ENCODE measurements around the gene R3HDM2.
"Not testable (repeated sequence)": the region's sequence is repeated elsewhere in the genome, so short reads cannot be mapped to it uniquely, and the experiment has no call there.

The R3HDM2 gene

DNA sequence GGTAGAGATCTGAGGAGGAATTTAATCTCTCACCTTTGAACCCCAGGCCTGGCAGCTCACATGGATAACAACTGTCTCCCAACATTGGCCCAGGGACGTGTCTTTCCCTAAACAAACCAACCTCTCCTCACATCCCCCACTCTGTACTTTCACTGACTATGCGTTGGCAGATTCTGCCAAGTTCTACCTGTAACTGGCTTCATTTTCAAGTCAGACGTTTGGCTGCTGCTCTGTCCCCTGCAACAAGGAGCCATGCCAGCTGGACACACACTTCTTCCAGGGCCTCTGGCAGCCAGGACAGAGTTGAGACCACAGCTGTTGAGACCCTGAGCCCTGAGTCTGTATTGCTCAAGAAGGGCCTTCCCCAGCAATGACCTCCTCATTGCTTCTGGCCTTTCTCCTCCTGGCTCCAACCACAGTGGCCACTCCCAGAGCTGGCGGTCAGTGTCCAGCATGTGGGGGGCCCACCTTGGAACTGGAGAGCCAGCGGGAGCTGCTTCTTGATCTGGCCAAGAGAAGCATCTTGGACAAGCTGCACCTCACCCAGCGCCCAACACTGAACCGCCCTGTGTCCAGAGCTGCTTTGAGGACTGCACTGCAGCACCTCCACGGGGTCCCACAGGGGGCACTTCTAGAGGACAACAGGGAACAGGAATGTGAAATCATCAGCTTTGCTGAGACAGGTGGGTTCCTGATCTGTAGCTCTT, 3.8 kb upstream of the R3HDM2 start, which contains the start of gene INHBC:
INHBC (plus strand) TSS at position 268 of the 707 bp plus-strand sequence; CDS start at position 371, 103 bp downstream.
- TF ChIP-seq, protein P1, sequence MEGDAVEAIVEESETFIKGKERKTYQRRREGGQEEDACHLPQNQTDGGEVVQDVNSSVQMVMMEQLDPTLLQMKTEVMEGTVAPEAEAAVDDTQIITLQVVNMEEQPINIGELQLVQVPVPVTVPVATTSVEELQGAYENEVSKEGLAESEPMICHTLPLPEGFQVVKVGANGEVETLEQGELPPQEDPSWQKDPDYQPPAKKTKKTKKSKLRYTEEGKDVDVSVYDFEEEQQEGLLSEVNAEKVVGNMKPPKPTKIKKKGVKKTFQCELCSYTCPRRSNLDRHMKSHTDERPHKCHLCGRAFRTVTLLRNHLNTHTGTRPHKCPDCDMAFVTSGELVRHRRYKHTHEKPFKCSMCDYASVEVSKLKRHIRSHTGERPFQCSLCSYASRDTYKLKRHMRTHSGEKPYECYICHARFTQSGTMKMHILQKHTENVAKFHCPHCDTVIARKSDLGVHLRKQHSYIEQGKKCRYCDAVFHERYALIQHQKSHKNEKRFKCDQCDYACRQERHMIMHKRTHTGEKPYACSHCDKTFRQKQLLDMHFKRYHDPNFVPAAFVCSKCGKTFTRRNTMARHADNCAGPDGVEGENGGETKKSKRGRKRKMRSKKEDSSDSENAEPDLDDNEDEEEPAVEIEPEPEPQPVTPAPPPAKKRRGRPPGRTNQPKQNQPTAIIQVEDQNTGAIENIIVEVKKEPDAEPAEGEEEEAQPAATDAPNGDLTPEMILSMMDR (IDR thresholded peaks at IDR 0.05; ENCODE audit: low read depth, low read length, missing control alignments), result no peak
- no peak within 1 kb of the TSS for H3K4me3 ChIP-seq (ENCODE audit: low read depth, low read length)
- no peak for DNase-seq (ENCODE audit: low read depth)

DNA sequence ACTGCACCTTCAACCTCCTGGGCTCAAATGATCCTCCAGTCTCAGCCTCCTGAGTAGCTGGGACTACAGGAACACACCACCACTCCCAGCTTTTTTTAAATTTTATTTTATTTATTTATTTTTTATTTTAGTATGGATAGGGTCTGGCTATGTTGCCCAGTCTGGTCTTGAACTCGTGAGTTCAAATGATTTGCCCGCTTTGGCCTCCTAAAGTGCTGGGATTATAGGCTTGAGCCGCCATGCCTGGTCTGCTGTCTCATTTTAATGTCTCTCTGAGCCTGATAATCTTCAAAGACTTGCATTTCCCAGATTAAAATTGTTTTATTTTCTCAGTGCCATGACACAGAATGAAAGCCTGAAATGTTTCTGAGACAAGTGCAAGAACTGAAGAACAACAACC, 2.5 kb upstream of the R3HDM2 start:
- no peak overlapping the region for H3K4me3 ChIP-seq (ENCODE audit: low read depth, low read length)
- TF ChIP-seq, protein P1 (IDR thresholded peaks at IDR 0.05; ENCODE audit: low read depth, low read length, missing control alignments), result no peak
- DNase-seq (ENCODE audit: low read depth), result no peak

DNA sequence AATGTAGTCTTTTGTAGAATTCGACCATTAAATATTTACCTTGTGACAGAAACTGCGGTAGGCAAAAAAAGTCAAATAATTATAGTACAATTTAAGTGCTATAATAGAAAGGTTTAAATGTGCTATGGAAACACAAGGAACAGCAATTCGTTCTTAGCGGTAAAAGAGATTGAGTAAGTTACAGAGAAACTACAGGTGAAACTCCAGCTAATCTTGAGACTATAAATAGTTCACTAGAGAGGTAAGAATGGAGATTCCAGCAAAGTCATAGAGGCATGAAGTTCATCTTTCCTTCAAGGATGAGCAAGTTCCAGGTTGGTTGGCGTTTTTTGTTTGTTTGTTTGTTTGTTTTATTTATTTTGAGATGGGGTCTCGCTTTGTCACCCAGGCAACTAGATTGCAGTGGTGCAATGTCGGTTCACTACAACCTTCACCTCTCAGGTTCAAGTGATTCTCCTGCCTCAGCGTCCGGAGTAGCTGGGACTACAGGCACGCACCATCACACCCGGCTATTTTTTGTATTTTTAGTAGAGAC, 878 bp upstream of the R3HDM2 start:
- no peak for DNase-seq (ENCODE audit: low read depth)
- TF ChIP-seq, protein P1 (IDR thresholded peaks at IDR 0.05; ENCODE audit: low read depth, low read length, missing control alignments), result no peak
- H3K4me3 ChIP-seq (ENCODE audit: low read depth, low read length), result peak overlapping the region; percentile 77; the same call in 1 of the 2 replicates

DNA sequence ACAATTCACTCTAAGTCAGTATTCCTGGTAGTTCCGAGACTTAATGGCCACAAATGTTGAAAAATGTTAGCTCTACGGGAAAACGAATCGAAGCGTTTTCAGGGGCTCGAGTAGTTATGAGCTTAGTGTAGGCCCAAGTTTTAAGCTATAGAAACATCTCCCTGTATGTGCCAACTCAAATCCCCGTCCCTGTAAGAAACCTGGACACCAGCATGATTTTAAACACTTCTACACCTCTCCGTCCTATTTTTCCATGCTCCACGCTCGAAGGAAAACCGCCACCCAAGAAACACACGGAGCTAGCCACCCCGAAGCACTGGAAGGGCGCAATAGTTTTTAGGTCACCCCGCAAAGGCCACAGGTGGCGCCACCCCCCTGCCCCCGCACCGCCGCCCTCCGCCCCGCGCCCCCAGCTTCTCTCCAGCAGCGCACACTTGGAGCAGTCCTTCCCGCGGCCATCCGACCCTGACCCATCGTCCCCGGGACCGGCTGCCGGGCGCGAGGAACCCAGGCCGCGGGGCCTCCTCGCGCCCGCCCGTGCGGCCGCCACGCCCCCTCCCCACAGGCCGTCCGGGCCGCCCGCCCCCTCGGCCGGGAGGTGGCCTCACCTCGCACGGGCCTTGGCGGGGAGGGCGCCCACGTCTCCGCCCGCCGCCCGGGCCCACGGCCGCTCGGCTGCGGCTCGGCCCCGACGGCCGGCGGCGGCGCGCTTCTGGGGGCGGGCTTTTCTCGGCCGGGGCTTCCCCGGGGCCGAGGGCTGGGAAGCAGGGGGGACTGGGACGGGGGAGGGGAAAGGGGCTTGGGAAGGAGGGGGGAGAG, 522 bp downstream of the R3HDM2 start:
- peak overlapping the region; percentile 77 for H3K4me3 ChIP-seq (ENCODE audit: low read depth, low read length)
- no peak for DNase-seq (ENCODE audit: low read depth)
- TF ChIP-seq, protein P1 (IDR thresholded peaks at IDR 0.05; ENCODE audit: low read depth, low read length, missing control alignments), result peak; percentile 6

DNA sequence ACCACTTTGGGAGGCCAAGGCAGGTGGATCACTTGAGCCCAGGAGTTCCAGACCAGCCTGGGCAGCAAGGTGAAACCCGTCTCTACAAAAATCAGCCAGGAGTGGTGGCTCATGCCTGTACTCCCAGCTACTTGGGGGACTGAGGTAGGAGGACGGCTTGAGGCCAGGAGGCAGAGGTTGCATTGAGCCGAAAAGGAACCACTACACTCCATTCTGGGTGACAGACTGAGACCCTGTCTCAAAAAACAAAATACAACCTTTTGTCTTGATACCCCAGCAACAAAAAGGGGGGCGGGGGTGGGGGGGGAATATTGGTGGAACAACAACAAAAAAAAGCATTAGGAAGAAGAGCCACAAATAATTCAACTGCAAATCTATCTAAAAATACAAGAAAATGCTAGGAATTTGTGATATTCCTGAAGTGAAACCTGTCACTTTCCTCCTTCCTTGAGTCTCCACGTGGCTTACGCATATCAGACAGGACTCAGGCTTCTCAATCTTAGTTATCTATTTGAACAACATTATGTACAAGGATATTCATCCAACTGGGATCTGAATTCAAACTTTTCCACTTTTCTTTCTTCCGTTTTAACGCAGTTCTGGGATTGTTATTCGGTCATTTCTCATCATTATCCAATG, 1.3 kb downstream of the R3HDM2 start:
- H3K4me3 ChIP-seq (ENCODE audit: low read depth, low read length), result peak overlapping the region; percentile 77
- no peak for DNase-seq (ENCODE audit: low read depth)
- TF ChIP-seq, protein P1 (IDR thresholded peaks at IDR 0.05; ENCODE audit: low read depth, low read length, missing control alignments), result no peak

DNA sequence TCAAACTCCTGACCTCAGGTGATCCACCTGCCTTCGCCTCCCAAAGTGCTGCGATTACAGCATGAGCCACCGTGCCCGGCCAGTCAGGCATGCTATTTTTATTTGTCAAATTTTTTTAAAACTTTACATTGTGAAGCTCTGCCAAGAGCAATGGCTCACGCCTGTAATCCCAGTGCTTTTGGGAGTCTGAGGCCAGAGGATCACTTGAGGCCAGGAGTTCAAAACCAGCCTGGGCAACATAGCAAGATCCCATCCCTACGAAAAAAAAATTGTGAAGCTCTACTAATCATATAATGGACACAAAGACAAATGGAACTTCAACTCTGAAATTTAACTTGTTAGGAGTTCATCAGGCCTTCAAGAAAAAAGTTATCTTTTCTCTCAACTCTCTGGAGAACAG, 1.9 kb downstream of the R3HDM2 start:
- peak overlapping the region; percentile 77; the same call in 1 of the 2 replicates for H3K4me3 ChIP-seq (ENCODE audit: low read depth, low read length)
- DNase-seq (ENCODE audit: low read depth), result no peak
- TF ChIP-seq, protein P1 (IDR thresholded peaks at IDR 0.05; ENCODE audit: low read depth, low read length, missing control alignments), result no peak

DNA sequence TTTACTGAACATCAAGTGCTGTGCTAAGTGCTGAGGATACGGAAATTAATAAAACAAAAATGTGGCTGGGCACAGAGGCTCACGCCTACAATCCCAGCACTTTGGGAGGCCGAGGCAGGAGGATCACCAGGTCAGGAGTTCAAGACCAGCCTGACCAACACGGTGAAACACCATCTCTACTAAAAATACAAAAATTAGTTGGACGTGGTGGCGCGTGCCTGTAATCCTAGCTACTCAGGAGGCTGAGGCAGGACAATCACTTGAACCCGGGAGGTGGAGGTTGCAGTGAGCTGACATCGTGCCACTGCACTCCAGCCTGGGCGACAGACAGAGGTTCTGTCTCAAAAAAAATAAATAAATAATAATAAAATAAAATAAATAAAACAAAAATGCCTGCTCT, 3.9 kb downstream of the R3HDM2 start:
- not testable (repeated sequence) for DNase-seq (ENCODE audit: low read depth); H3K4me3 ChIP-seq (ENCODE audit: low read depth, low read length)
